HG02884 (cell line): Measurements from ENCODE around the gene GPR31.

Source experiments
- ATAC-seq: cut with Tn5 transposase; IDR thresholded peaks from one replicate; pipeline ENCODE4 v1.9.1; 2021; ENCODE audit warnings: mild to moderate bottlenecking, moderate library complexity; ENCODE audit not compliant: unreplicated experiment

GPR31 gene

GRCh38 chr6:167120583-167120903 lies 37.2 kb downstream of the GPR31 start:
- ATAC-seq, result no peak

GRCh38 chr6:167119670-167120582 lies 37.9 kb downstream of the GPR31 start:
- no peak for ATAC-seq

DNA sequence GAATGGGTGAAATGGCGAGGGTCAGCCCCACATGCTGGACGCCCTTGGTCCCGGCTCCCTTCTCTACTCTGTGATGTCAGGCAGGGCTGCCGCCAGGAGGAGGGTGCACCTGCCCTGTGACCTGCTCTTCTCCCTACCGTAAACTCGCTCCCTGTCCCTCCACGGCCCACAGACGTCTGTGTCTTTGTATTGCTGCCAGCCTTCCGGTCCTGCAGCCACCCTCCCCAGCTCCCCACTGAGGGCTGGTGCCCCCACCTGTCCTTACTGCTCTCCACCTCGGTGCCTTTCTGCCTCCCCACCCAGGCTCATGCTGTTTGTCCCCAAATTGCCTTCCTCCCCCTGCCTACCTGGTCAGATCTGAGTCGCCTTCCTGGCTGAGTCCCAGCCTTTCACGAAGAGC lies 38.9 kb downstream of the GPR31 start:
- no peak for ATAC-seq

DNA sequence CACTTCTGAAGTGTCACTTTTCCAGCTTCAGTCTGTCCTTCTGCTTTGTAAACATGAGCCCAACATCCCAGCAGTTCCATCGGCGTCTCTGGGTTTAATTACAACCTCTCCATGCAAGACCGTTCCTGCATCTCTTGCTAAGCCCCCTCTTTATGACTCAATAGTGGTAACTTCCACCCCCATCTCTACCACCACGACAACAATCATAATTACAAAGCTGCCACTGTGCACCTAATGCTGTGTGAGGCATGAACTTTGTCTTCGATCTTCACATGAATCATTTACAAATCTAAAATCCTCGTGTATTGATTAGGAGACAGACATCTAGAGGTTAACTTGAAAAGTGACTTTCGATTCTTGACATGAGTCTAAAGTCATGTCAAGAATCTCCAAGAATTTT lies 39.8 kb downstream of the GPR31 start:
- no peak for ATAC-seq

DNA sequence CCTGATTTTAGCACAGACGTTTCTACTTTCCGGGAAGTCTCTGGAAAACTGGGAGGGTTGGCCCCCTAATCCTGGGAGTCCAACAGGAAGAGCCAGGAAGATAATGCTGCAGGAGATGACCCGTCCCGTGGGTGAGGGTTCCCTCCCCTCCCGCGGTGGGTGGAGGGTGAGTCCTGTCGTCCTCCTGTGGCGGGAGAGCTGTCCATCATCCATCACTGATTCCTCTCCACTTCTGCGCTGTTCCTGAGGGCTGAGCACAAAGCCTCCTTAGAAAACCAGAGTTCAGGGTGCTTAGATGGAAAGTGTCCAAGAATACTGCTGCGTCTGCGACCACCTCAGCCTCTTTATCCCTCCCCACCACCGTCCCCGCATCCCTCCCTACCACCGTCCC lies 40.9 kb downstream of the GPR31 start:
- ATAC-seq, result no peak

DNA sequence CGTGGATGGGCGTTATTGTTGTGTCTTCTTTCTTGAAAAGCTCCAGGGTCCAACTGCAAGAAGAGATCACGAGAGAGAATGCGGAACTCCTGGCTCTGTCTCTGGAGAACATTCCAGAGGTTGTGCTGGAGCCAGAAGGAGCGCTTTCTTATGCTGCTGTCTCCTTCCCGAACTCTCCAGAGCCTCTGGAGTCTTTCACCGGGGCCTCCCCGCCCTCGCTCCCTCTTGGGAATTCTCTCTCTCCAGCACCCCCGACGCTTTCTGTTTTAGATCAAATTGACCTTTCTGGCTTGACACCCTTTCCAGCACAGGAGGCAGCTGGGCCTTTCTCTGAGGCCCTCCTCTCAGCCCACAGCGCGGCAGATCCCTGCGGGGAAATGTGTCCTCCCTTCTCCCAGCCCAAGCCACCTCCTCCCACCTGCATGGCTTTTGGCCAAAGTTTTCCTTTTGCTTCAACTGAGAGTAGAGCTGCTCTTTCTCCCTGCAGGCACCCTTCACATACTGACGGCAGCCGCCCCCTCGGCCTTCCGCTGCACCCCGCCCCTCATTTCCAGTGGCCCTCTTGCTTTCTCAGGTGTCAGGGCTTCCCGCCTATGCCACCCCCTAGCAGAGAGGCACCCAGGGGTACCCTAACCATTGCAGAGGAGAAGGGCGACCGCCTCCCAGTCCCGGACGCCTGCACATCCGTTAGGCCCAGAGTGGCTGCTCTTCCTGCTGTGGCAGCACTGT lies 41.5 kb downstream of the GPR31 start:
- ATAC-seq, result no peak

DNA sequence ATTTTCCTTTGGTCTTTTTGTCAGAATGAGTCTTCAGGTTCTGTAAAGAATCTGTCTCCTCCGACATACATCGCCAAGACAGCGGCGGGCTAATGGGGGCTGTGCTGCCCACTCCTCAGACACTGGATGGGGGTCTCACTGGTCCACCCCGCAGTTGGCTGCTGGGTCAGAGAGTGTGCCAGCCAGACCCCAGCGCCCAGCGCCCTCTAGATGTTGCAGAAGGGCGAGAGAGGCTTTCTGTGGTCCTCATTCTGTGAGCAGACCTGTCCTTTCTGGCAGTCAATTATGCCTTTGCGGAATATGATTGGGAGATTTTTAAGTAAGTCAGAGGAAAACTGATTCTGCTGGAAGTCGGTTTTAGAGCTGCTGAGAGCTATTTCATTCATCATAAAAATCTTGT lies 42.7 kb downstream of the GPR31 start:
- no peak for ATAC-seq

- ATAC-seq, result peak; percentile 86
Measured at GRCh38 chr6:167113935-167114910, 43.6 kb downstream of the GPR31 start.

DNA sequence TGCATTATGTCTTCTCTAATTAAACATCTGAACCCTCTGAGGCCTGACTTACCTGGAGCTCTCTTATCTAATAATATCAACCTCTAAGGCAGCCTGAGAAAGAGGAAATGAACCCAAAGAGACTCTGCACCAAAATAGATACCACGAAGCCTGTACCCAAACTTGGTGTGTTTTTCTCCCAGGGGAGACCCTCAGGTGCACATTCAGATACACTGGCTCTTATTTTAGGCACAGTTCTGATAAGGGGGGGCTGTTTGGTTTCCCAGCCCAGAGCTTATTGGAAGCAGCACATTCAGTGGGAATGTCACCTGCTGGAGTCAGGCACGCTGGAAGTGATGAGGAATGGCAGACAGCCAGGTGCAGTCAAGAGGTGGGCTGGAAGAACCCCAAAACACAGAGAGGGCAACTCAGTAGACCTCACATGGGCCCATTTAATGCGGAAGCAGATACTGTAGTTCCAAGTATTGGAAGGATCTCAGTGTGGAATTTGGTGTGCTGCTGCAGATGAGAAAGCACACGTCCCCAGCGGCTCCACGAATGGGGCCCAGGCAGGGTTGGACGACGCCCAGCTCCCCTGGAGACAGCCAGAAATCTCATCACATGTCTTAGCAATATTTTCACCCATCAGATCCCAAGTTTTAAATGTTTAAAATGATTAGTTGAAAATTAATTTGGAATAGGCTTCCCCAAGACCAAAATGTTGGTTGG lies 44.6 kb downstream of the GPR31 start:
- ATAC-seq, result peak; percentile 46

GRCh38 chr6:167112421-167112820 lies 45.4 kb downstream of the GPR31 start:
- ATAC-seq, result no peak

GRCh38 chr6:167111597-167111996 lies 46.2 kb downstream of the GPR31 start:
- ATAC-seq, result no peak

DNA sequence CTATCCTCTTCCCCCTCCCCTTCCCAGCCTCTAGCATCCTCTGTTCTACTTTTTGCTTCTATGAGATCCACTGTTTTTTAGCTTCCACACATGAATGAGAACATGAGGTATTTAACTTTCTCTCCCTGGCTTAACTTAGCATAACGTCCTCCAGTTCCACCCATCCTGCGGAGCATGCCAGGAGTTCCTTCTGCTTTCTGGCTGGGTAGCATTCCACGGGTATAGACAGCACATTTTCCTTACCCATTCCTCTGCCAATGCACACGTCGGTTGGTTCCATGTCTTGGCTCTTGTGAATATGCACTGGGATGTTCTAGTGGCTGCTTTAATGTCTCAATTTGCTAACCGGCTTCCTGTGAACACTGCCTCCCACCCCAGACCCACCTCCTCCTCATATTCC lies 48.1 kb downstream of the GPR31 start:
- no peak for ATAC-seq

DNA sequence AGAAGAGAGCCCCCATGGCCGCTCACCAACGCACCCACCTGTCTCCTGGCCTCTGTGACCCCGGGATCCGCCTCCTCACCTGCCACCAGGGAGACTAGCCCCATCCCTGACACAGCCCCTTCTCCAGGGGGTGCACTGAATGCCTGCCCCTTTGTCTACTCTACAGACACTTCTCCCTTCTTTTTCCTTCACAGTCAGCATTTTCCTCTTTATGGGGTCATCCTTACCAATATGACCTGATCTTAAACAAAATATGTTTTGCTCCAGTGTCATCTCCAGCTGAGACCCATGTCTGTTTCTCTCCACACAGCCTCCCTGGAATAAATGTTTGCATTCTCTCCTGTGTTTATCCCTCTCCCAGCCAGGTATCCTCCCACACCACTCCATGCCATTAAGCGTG lies 49.5 kb downstream of the GPR31 start:
- ATAC-seq, result no peak

DNA sequence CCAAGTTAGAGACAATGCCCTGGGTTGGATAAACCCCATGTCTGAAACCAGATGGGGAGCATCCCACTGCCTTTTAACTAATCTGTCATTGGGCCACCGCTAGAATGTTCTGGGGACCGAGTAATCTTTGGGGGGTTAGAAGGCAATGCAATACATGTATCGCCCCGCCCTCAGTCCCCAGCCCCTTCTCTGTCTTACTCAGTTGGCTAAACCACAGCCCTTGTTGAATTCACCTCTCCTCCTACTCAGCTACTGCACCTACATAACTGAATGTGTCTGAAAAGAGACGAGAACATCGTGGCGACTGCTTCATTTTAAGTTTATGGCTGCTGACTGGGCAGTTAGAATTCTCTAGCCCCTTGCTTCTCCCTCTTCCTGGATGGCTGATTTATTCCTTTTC lies 50.0 kb downstream of the GPR31 start:
- ATAC-seq, result no peak

DNA sequence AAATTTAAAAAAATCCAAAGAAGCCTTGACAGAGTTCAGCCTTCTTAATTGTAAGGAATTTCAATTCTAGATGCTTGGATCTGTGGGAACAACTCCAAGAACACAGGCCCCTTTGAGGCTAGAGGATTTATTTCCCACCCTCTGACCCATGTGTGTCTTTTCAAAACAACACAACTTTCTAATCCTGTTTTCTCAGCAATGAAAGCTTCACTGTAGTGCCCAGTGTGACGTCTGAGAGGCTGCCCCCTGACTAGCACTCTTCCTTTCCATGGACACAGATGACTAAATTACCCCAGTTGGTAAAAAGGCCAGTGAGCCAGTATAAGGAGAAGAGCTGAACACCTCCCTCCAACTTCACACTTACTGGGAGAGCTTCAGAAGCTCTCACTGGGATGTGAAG lies 51.4 kb downstream of the GPR31 start:
- no peak for ATAC-seq
